H9 (cell line): ENCODE results near the gene SLC6A2. TPM values are rescaled to one million over a fixed set of nuclear protein-coding genes. Genes with fewer than 3 reads are reported as not detected.

Experiments used
- DNase-seq: peaks from one replicate; pipeline ENCODE4 v3.0.0-alpha.2; 2017
- H2AFZ ChIP-seq: one replicate; pipeline ENCODE4 v1.6.1; 2013; ENCODE audit warnings: mild to moderate bottlenecking, low read length, control low read depth, moderate library complexity
- H2AK5ac ChIP-seq: 2 replicates; pipeline ENCODE4 v1.6.1; 2013; ENCODE audit warnings: low read length, control low read depth, mixed read lengths; ENCODE audit not compliant: insufficient read length
- H2BK120ac ChIP-seq: one replicate; pipeline ENCODE4 v1.6.1; 2013; ENCODE audit warnings: low read depth, mild to moderate bottlenecking, low read length, control low read depth, inconsistent platforms; ENCODE audit not compliant: poor library complexity, severe bottlenecking
- H2BK12ac ChIP-seq: 2 replicates; pipeline ENCODE4 v1.6.1; 2013; ENCODE audit warnings: low read length, control low read depth, mixed read lengths, low read depth; ENCODE audit not compliant: insufficient read length
- H2BK15ac ChIP-seq: 2 replicates; pipeline ENCODE4 v1.6.1; 2013; ENCODE audit warnings: low read depth, low read length, control low read depth
- H2BK20ac ChIP-seq: one replicate; pipeline ENCODE4 v1.6.1; 2013; ENCODE audit warnings: low read depth, mild to moderate bottlenecking, low read length, control low read depth, inconsistent platforms; ENCODE audit not compliant: poor library complexity, severe bottlenecking
- H2BK5ac ChIP-seq: 2 replicates; pipeline ENCODE4 v1.6.1; 2013; ENCODE audit warnings: low read length, control low read depth, mixed read lengths; ENCODE audit not compliant: insufficient read length
- H3K14ac ChIP-seq: 2 replicates; pipeline ENCODE4 v1.6.1; 2013; ENCODE audit warnings: low read length, control low read depth; ENCODE audit not compliant: insufficient read depth
- H3K18ac ChIP-seq: 2 replicates; pipeline ENCODE4 v1.6.1; 2013; ENCODE audit warnings: low read depth, mild to moderate bottlenecking, mixed read lengths, low read length, control low read depth; ENCODE audit not compliant: insufficient read length
- H3K23ac ChIP-seq: 2 replicates; pipeline ENCODE4 v1.6.1; 2013; ENCODE audit warnings: low read length, control low read depth, mixed read lengths, low read depth; ENCODE audit not compliant: insufficient read length
- H3K23me2 ChIP-seq: 2 replicates; pipeline ENCODE4 v1.6.1; 2013; ENCODE audit warnings: low read depth, mild to moderate bottlenecking, mixed read lengths, low read length, control low read depth; ENCODE audit not compliant: insufficient read length, poor library complexity, severe bottlenecking
- H3K27ac ChIP-seq: 2 replicates; pipeline ENCODE4 v1.5.1; 2013; ENCODE audit warnings: low read length, control low read depth, mixed read lengths, low read depth; ENCODE audit not compliant: insufficient read length
- H3K27me3 ChIP-seq: 2 replicates; pipeline ENCODE4 v1.6.1; 2013; ENCODE audit warnings: low read length, control low read depth, inconsistent platforms; ENCODE audit not compliant: insufficient read depth
- H3K4ac ChIP-seq: 2 replicates; pipeline ENCODE4 v1.6.1; 2013; ENCODE audit warnings: low read depth, mild to moderate bottlenecking, control low read depth, inconsistent platforms, low read length, moderate library complexity
- H3K4me1 ChIP-seq: 2 replicates; pipeline ENCODE4 v1.6.1; 2013; ENCODE audit warnings: low read length, control low read depth, inconsistent platforms; ENCODE audit not compliant: insufficient read depth
- H3K4me2 ChIP-seq: 2 replicates; pipeline ENCODE4 v1.6.1; 2013; ENCODE audit warnings: low read length, control low read depth, mixed read lengths; ENCODE audit not compliant: insufficient read length, insufficient read depth
- H3K56ac ChIP-seq: 2 replicates; pipeline ENCODE4 v1.6.1; 2013; ENCODE audit warnings: low read depth, mild to moderate bottlenecking, mixed read lengths, low read length, control low read depth; ENCODE audit not compliant: insufficient read length
- H3K79me1 ChIP-seq: 2 replicates; pipeline ENCODE4 v1.6.1; 2013; ENCODE audit warnings: low read depth, mild to moderate bottlenecking, moderate library complexity, low read length, control low read depth, inconsistent platforms; ENCODE audit not compliant: insufficient read depth, poor library complexity, severe bottlenecking
- H3K79me2 ChIP-seq: 2 replicates; pipeline ENCODE4 v1.6.1; 2013; ENCODE audit warnings: low read length, control low read depth, inconsistent platforms; ENCODE audit not compliant: insufficient read depth
- H3K9ac ChIP-seq: 2 replicates; pipeline ENCODE4 v1.6.1; 2013; ENCODE audit warnings: low read length, control low read depth, mixed read lengths; ENCODE audit not compliant: insufficient read length; ENCODE audit errors: extremely low read depth
- H3K9me3 ChIP-seq: one replicate; pipeline ENCODE4 v1.6.1; 2013; ENCODE audit warnings: low read depth, low read length, inconsistent platforms; ENCODE audit not compliant: control insufficient read depth
- H3T11ph ChIP-seq: one replicate; pipeline ENCODE4 v1.6.1; 2013; ENCODE audit warnings: mild to moderate bottlenecking, low read length, control low read depth, inconsistent platforms
- H4K20me1 ChIP-seq: one replicate; pipeline ENCODE4 v1.6.1; 2013; ENCODE audit not compliant: control insufficient read depth, insufficient read length, insufficient read depth
- H4K5ac ChIP-seq: 2 replicates; pipeline ENCODE4 v1.6.1; 2013; ENCODE audit warnings: low read depth, mild to moderate bottlenecking, mixed read lengths, low read length, control low read depth; ENCODE audit not compliant: insufficient read length
- H4K8ac ChIP-seq: replicated peaks from 2 replicates; pipeline ENCODE4 v1.6.1; 2013; ENCODE audit warnings: low read length, control low read depth, mixed read lengths, low read depth; ENCODE audit not compliant: insufficient read length
- H4K91ac ChIP-seq: 2 replicates; pipeline ENCODE4 v1.6.1; 2013; ENCODE audit warnings: low read depth, mild to moderate bottlenecking, moderate library complexity, mixed read lengths, low read length, control low read depth; ENCODE audit not compliant: insufficient read length
- H3K27ac Mint-ChIP-seq, 3 experiments: 2 replicates in 2 of 3; 3 replicates in 1 of 3; pipeline ENCODE4 v1.8.0; 2020 to 2021; ENCODE audit warnings: mixed read lengths in 3 of 3, mild to moderate bottlenecking in 1 of 3, moderate library complexity in 1 of 3
- H3K27me3 Mint-ChIP-seq: 2 replicates; pipeline ENCODE4 v1.8.0; 2021; ENCODE audit warnings: low read depth, mild to moderate bottlenecking, moderate library complexity, mixed read lengths
- H3K36me3 Mint-ChIP-seq, 3 experiments: 2 replicates in 2 of 3; 3 replicates in 1 of 3; pipeline ENCODE4 v1.8.0; 2020 to 2021; ENCODE audit warnings: low read depth in 3 of 3, mixed read lengths in 3 of 3; ENCODE audit not compliant: insufficient read depth in 1 of 3
- H3K4me1 Mint-ChIP-seq, 2 experiments: 2 replicates each; pipeline ENCODE4 v1.8.0; 2020; ENCODE audit warnings: mixed read lengths in 2 of 2
- H3K4me3 Mint-ChIP-seq, 2 experiments: 2 replicates in 1 of 2; 3 replicates in 1 of 2; pipeline ENCODE4 v1.8.0; 2020 to 2021; ENCODE audit warnings: mild to moderate bottlenecking in 2 of 2, mixed read lengths in 2 of 2, moderate library complexity in 1 of 2
- H3K9me3 Mint-ChIP-seq, 2 experiments: 2 replicates in 1 of 2; 3 replicates in 1 of 2; pipeline ENCODE4 v1.8.0; 2020; ENCODE audit warnings: mild to moderate bottlenecking in 2 of 2, mixed read lengths in 2 of 2, moderate library complexity in 1 of 2
- CTCF ChIP-seq: fragments of 200-600 bp; sonication (generic); conservative IDR thresholded peaks from 3 replicates; pipeline ENCODE4 v1.8.0; 2021; ENCODE audit warnings: antibody characterized with exemption, mild to moderate bottlenecking
- WGBS: extraction: QIAGEN DNeasy Blood & Tissue Kit; methylation state at CpG from one replicate; pipeline ENCODE4 v1.1.7; 2013; ENCODE audit warnings: missing lambda C conversion rate, low lambda C conversion rate, mixed read lengths; ENCODE audit not compliant: insufficient read length; ENCODE audit errors: extremely low coverage; 5-methylcytosine and 5-hydroxymethylcytosine counted together
- total RNA-seq: library from RNA; stranded (reverse); gene quantifications from 2 replicates; pipeline ENCODE4 v1.2.1, GENCODE V29; 2021

The SLC6A2 gene
- total RNA-seq, 1 experiment from 2014 or later, result 0.24 TPM

- Mint-ChIP-seq H3K27me3 (peaks cover 3% of the 10 kb centered on the region; the same call in 1 of the 2 replicates), H3K27ac (no peak overlapping the region), H3K36me3 (no peaks in the 10 kb centered on the region), H3K4me1 (peaks cover 14 to 18% of the 10 kb centered on the region in 2 experiments), H3K4me3 (no peak overlapping the region), H3K9me3 (no peaks in the 10 kb centered on the region; a peak in 1 of 5 replicates)
- H2BK120ac ChIP-seq, result no peak overlapping the region
- no peaks in the 10 kb centered on the region for H3K79me2 ChIP-seq
- H4K5ac ChIP-seq, result no peak overlapping the region
- no peaks in the 10 kb centered on the region for H3K79me1 ChIP-seq
- no peaks in the 10 kb centered on the region for H4K20me1 ChIP-seq
- H2BK5ac ChIP-seq, result no peak overlapping the region
- H3K4ac ChIP-seq, result no peak overlapping the region
- no peak overlapping the region for H2BK20ac ChIP-seq
- H3K9ac ChIP-seq, result no peak overlapping the region
- H3K14ac ChIP-seq, result no peak overlapping the region
- H4K91ac ChIP-seq, result no peak overlapping the region
- H3K23me2 ChIP-seq, result no peaks in the 10 kb centered on the region
- no peak overlapping the region for H2AK5ac ChIP-seq
- no peak for TF ChIP-seq CTCF
- no peak overlapping the region for H3K18ac ChIP-seq
- no peak overlapping the region for H3K27ac ChIP-seq
- WGBS, result no CpG with 5 or more reads among the region's 3 CpGs
- H3T11ph ChIP-seq, result no peak overlapping the region
- no peak overlapping the region for H4K8ac ChIP-seq
- H3K56ac ChIP-seq, result no peak overlapping the region
- H3K23ac ChIP-seq, result no peak overlapping the region
- no peak overlapping the region for H2AFZ ChIP-seq
- no peaks in the 10 kb centered on the region for H3K9me3 ChIP-seq
- H3K4me1 ChIP-seq, result no peaks in the 10 kb centered on the region; the same call in 1 of the 2 replicates
- no peak for DNase-seq
- H2BK12ac ChIP-seq, result no peak overlapping the region
- no peaks in the 10 kb centered on the region; the same call in 1 of the 2 replicates for H3K27me3 ChIP-seq
- no peak overlapping the region for H3K4me2 ChIP-seq
- H2BK15ac ChIP-seq, result no peak overlapping the region
These were observed 43.8 kb downstream of the SLC6A2 start for GRCh38 chr16:55699616-55700015.
